HG02840 (cell line): ENCODE data around the gene LRRC3.

Source experiments
- ATAC-seq: cut with Tn5 transposase; IDR thresholded peaks from one replicate; pipeline ENCODE4 v1.9.1; 2021; ENCODE audit warnings: mild to moderate bottlenecking, moderate library complexity, moderate number of reproducible peaks; ENCODE audit not compliant: unreplicated experiment, low FRiP score

Gene LRRC3

GRCh38 chr21:44423941-44424607 is 31.2 kb upstream of the LRRC3 start:
- no peak for ATAC-seq

- ATAC-seq: no peak
Measured at GRCh38 chr21:44424608-44425306, 30.6 kb upstream of the LRRC3 start.

GRCh38 chr21:44425307-44425894 is 29.9 kb upstream of the LRRC3 start:
- no peak for ATAC-seq

- ATAC-seq: no peak
Measured at GRCh38 chr21:44425895-44426662, 29.2 kb upstream of the LRRC3 start.

- ATAC-seq: no peak
Measured at GRCh38 chr21:44426663-44427191, 28.6 kb upstream of the LRRC3 start.

- no peak for ATAC-seq
Measured at GRCh38 chr21:44427241-44428120, 27.8 kb upstream of the LRRC3 start.

GRCh38 chr21:44428281-44428960 is 26.9 kb upstream of the LRRC3 start:
- no peak for ATAC-seq

GRCh38 chr21:44429894-44430293 is 25.4 kb upstream of the LRRC3 start:
- no peak for ATAC-seq

GRCh38 chr21:44431300-44431699 is 24.0 kb upstream of the LRRC3 start:
- no peak for ATAC-seq

GRCh38 chr21:44432841-44433790 is 22.2 kb upstream of the LRRC3 start:
- no peak for ATAC-seq

- no peak for ATAC-seq
Measured at GRCh38 chr21:44433791-44434567, 21.3 kb upstream of the LRRC3 start.

GRCh38 chr21:44434568-44434925 is 20.8 kb upstream of the LRRC3 start:
- no peak for ATAC-seq

GRCh38 chr21:44434936-44435635 is 20.2 kb upstream of the LRRC3 start:
- ATAC-seq: no peak

GRCh38 chr21:44436111-44436611 is 19.1 kb upstream of the LRRC3 start:
- ATAC-seq: no peak

GRCh38 chr21:44436958-44437357 is 18.4 kb upstream of the LRRC3 start:
- ATAC-seq: no peak

GRCh38 chr21:44437371-44437695 is 18.0 kb upstream of the LRRC3 start:
- no peak for ATAC-seq
